ENCODE measurements around the gene PNPLA7.

DNA sequence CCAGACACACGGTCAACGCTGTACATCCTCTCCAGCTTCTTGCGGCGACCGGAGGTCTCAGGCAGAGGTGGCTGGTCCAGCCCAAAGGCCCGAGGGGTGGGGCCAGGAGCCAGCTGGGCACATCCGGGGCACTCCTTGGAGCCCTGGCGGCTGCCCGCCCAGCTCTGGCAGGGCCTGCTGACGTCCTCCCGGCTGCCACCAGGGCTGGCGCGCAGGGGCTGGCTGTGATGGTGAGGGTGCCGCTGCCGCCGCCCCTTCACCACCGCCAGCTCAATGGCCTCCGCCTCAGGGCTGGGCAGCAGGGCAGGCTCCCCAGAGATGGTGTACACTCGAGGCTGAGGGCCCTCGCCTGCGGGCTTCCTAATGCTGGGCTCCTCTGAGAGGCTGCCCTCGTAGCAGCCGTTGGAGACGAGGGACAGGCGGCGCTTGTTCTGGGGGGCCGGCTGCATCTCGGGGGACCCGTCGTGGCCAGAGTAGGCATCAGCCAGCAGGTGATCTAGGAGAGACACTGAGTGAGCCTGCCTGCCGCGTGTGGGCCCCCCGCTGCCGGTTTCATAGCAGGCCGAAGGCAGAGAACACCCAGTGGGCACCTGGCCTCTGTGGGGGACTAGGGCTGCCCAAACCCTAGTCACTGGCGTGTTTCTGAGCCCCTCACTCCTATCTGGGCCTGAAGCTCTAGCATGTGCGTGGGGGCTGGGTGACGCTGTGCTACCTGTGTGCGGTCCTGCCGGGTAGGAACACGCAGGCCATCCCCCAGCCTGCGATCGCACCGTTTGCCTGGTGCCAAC lies 92.6 kb downstream of the PNPLA7 start:
- TF ChIP-seq, protein P1, sequence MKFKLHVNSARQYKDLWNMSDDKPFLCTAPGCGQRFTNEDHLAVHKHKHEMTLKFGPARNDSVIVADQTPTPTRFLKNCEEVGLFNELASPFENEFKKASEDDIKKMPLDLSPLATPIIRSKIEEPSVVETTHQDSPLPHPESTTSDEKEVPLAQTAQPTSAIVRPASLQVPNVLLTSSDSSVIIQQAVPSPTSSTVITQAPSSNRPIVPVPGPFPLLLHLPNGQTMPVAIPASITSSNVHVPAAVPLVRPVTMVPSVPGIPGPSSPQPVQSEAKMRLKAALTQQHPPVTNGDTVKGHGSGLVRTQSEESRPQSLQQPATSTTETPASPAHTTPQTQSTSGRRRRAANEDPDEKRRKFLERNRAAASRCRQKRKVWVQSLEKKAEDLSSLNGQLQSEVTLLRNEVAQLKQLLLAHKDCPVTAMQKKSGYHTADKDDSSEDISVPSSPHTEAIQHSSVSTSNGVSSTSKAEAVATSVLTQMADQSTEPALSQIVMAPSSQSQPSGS (IDR thresholded peaks at IDR 0.05; ENCODE audit: low read length): no peak
- TF ChIP-seq RAD21 (IDR thresholded peaks at IDR 0.05 in 1 of 2, conservative IDR thresholded peaks at IDR 0.05 in 1 of 2; ENCODE audit: low read depth in 2 of 2, low read length in 2 of 2) (no peak), TCF12 (IDR thresholded peaks at IDR 0.05; ENCODE audit: low read depth, low read length) (no peak), SP1 (IDR thresholded peaks at IDR 0.05; ENCODE audit: low read depth, low read length) (no peak)

All from H1 (cell line).